SK-N-SH (cell line): ENCODE results near the gene TFDP2.

Experiments
- CHD2 ChIP-seq: fragments of 150-350 bp; IDR thresholded peaks from 2 replicates; pipeline ENCODE4 v1.6.1; 2018; ENCODE audit warnings: low read length; ENCODE audit not compliant: partially characterized antibody
- CTCF ChIP-seq: fragments of 200-600 bp; sonication (generic); IDR thresholded peaks from 2 replicates; pipeline ENCODE4 v1.6.1; 2017; ENCODE audit warnings: antibody characterized with exemption, mild to moderate bottlenecking, moderate library complexity
- EP300 ChIP-seq, 2 experiments: IDR thresholded peaks; 2 replicates each; pipeline versions ENCODE4 v1.4.0 to v1.6.1; 2012; ENCODE audit warnings: borderline replicate concordance in 1 of 2, low read depth in 1 of 2, low read length in 1 of 2
- EZH2phosphoT487 ChIP-seq: fragments of 200-600 bp; sonication (generic); IDR thresholded peaks from 2 replicates; pipeline ENCODE4 v1.6.1; 2017; ENCODE audit warnings: low read depth, mixed run types, mild to moderate bottlenecking, antibody characterized with exemption, moderate library complexity, borderline replicate concordance
- FOXM1 ChIP-seq: IDR thresholded peaks from 2 replicates; pipeline ENCODE4 v1.4.0; 2012; ENCODE audit warnings: low read depth, mild to moderate bottlenecking
- GABPA ChIP-seq: IDR thresholded peaks from 2 replicates; pipeline ENCODE4 v1.4.0; 2012; ENCODE audit warnings: low read depth, mild to moderate bottlenecking
- MEF2A ChIP-seq: IDR thresholded peaks from 2 replicates; pipeline ENCODE4 v1.4.0; 2012; ENCODE audit warnings: low read depth, borderline replicate concordance
- NFIC ChIP-seq: IDR thresholded peaks from 2 replicates; pipeline ENCODE4 v1.4.0; 2012; ENCODE audit warnings: borderline replicate concordance
- NRF1 ChIP-seq: IDR thresholded peaks from 2 replicates; pipeline ENCODE4 v1.6.1; 2012; ENCODE audit warnings: low read depth, mild to moderate bottlenecking, low read length
- POLR2AphosphoS5 ChIP-seq: IDR thresholded peaks from 2 replicates; pipeline ENCODE4 v1.6.1; 2012; ENCODE audit warnings: low read depth, low read length
- REST ChIP-seq: IDR thresholded peaks from 2 replicates; pipeline ENCODE4 v1.6.1; 2012; ENCODE audit warnings: mild to moderate bottlenecking, low read depth, low read length, moderate library complexity
- TCF12 ChIP-seq: IDR thresholded peaks from 2 replicates; pipeline ENCODE4 v1.4.0; 2012

- TF ChIP-seq NFIC, result no peak
- TF ChIP-seq CTCF, result no peak
- TF ChIP-seq EZH2phosphoT487, result no peak
- no peak for TF ChIP-seq EP300 (IDR thresholded peaks at IDR 0.05; ENCODE audit: borderline replicate concordance in 1 of 2, low read depth in 1 of 2, low read length in 1 of 2)
- no peak for TF ChIP-seq REST
- TF ChIP-seq POLR2AphosphoS5, result no peak
- no peak for TF ChIP-seq MEF2A
- no peak for TF ChIP-seq CHD2
- TF ChIP-seq TCF12, result no peak
- TF ChIP-seq GABPA, result no peak
- TF ChIP-seq FOXM1, result no peak
- TF ChIP-seq NRF1, result no peak
Observed at GRCh38 chr3:142134799-142135325, 14.5 kb downstream of the TFDP2 start.
